H1 (cell line): ENCODE results near the gene ZRANB3. TPM values are rescaled to one million over a fixed set of nuclear protein-coding genes. Genes with fewer than 3 reads are reported as not detected.

Experiments
- CTCF ChIA-PET: fragments of 300-600 bp; sonication (Branson Sonifier 250); formaldehyde crosslinking; loops from one replicate; lab custom pipeline; 2021; ENCODE audit not compliant: partially characterized antibody; lab: Charles Lee
- POLR2A ChIA-PET: fragments of 300-600 bp; sonication (Branson Sonifier 250); formaldehyde crosslinking; loops from one replicate; lab custom pipeline; 2021; ENCODE audit warnings: inconsistent platforms; ENCODE audit not compliant: partially characterized antibody; lab: Charles Lee
- DNase-seq, 2 experiments: peaks; one replicate each; pipeline versions ENCODE4 v3.0.0 to v3.0.0-alpha.2; 2010 to 2022; ENCODE audit warnings: low spot score in 2 of 2, low read depth in 1 of 2, mixed read lengths in 1 of 2
- FAIRE-seq: peaks from 2 replicates; lab custom pipeline; 2011; peaks lifted over from hg19 to GRCh38; lab: Jason Lieb, UNC
- H2AFZ ChIP-seq: 2 replicates; pipeline ENCODE4 v1.8.1; 2012; ENCODE audit warnings: low read length, inconsistent platforms
- H2AK5ac ChIP-seq: 2 replicates; pipeline ENCODE4 v1.6.1; 2013; ENCODE audit warnings: low read depth, low read length
- H2BK120ac ChIP-seq: replicated peaks from 2 replicates; pipeline ENCODE3; 2013; ENCODE audit warnings: low read depth, low read length, inconsistent platforms
- H2BK12ac ChIP-seq: 2 replicates; pipeline ENCODE4 v1.6.1; 2013; ENCODE audit warnings: low read depth, low read length
- H2BK15ac ChIP-seq: 2 replicates; pipeline ENCODE4 v1.6.1; 2013; ENCODE audit warnings: low read length
- H2BK20ac ChIP-seq: 2 replicates; pipeline ENCODE4 v1.6.1; 2013; ENCODE audit warnings: low read length
- H2BK5ac ChIP-seq: 2 replicates; pipeline ENCODE4 v1.6.1; 2013; ENCODE audit warnings: low read depth, low read length
- H3K14ac ChIP-seq: 2 replicates; pipeline ENCODE4 v1.6.1; 2013; ENCODE audit warnings: inconsistent platforms; ENCODE audit not compliant: insufficient read length
- H3K18ac ChIP-seq: 2 replicates; pipeline ENCODE4 v1.6.1; 2013; ENCODE audit warnings: low read length; ENCODE audit errors: extremely low read depth
- H3K23ac ChIP-seq: 2 replicates; pipeline ENCODE4 v1.6.1; 2013; ENCODE audit warnings: inconsistent platforms; ENCODE audit not compliant: insufficient read length
- H3K23me2 ChIP-seq: 2 replicates; pipeline ENCODE4 v1.6.1; 2013; ENCODE audit warnings: low read depth, low read length
- H3K27ac ChIP-seq: 2 replicates; pipeline ENCODE4 v1.6.1; 2011; ENCODE audit warnings: low read depth, low read length, inconsistent platforms
- H3K27me3 ChIP-seq, 4 experiments: replicated peaks in 1 of 4; 1 replicate in 1 of 4; 2 replicates in 3 of 4; pipeline versions ENCODE4 v1.6.1 to v1.8.1; 2011 to 2013; ENCODE audit warnings: low read length in 3 of 4, mild to moderate bottlenecking in 3 of 4, inconsistent platforms in 2 of 4, mixed read lengths in 2 of 4, moderate library complexity in 1 of 4; ENCODE audit not compliant: control insufficient read depth in 3 of 4, insufficient read depth in 3 of 4; ENCODE audit errors: extremely low read depth in 1 of 4
- H3K36me3 ChIP-seq, 4 experiments: 2 replicates each; pipeline versions ENCODE4 v1.6.1 to v1.8.1; 2011 to 2013; ENCODE audit warnings: mild to moderate bottlenecking in 4 of 4, low read length in 3 of 4, moderate library complexity in 2 of 4, control low read depth in 1 of 4, inconsistent platforms in 1 of 4; ENCODE audit not compliant: insufficient read depth in 4 of 4, control insufficient read depth in 2 of 4
- H3K4ac ChIP-seq: replicated peaks from 2 replicates; pipeline ENCODE3; 2013; ENCODE audit warnings: low read length, low read depth, mixed read lengths, inconsistent platforms; ENCODE audit not compliant: insufficient read length
- H3K4me1 ChIP-seq, 4 experiments: replicated peaks in 1 of 4; 1 replicate in 1 of 4; 2 replicates in 3 of 4; pipeline versions ENCODE4 v1.6.1 to v1.8.1; 2011 to 2013; ENCODE audit warnings: low read length in 3 of 4, inconsistent platforms in 2 of 4, mixed read lengths in 1 of 4; ENCODE audit not compliant: insufficient read depth in 4 of 4, control insufficient read depth in 3 of 4
- H3K4me2 ChIP-seq, 2 experiments: 2 replicates each; pipeline versions ENCODE4 v1.6.1 to v1.8.1; 2011 to 2013; ENCODE audit warnings: low read depth in 2 of 2, low read length in 2 of 2, control low read depth in 1 of 2, inconsistent platforms in 1 of 2, mild to moderate bottlenecking in 1 of 2; ENCODE audit not compliant: insufficient read depth in 1 of 2
- H3K4me3 ChIP-seq, 4 experiments: fragments of 200-600, 300-600 bp in 1 of 4; sonication (generic), shearing (Covaris generic), sonication (Bioruptor Twin) in 1 of 4; 2 replicates each; pipeline versions ENCODE4 v1.5.1 to v1.8.1; 2011 to 2016; ENCODE audit warnings: low read length in 4 of 4, low read depth in 3 of 4, control low read depth in 2 of 4, inconsistent platforms in 2 of 4, mild to moderate bottlenecking in 2 of 4, mixed read lengths in 1 of 4, moderate library complexity in 1 of 4; ENCODE audit not compliant: insufficient read depth in 2 of 4; ENCODE audit errors: extremely low read depth in 1 of 4
- H3K56ac ChIP-seq: replicated peaks from 2 replicates; pipeline ENCODE3; 2013; ENCODE audit warnings: low read depth, mild to moderate bottlenecking, mixed read lengths, low read length, inconsistent platforms; ENCODE audit not compliant: insufficient read length
- H3K79me1 ChIP-seq: 2 replicates; pipeline ENCODE4 v1.6.1; 2013; ENCODE audit warnings: low read depth, low read length, control low read depth
- H3K79me2 ChIP-seq, 2 experiments: 2 replicates each; pipeline versions ENCODE4 v1.6.1 to v1.8.1; 2012 to 2013; ENCODE audit warnings: low read length in 2 of 2, mild to moderate bottlenecking in 2 of 2, inconsistent platforms in 1 of 2; ENCODE audit not compliant: insufficient read depth in 2 of 2, control insufficient read depth in 1 of 2
- H3K9ac ChIP-seq, 4 experiments: replicated peaks in 1 of 4; 1 replicate in 1 of 4; 2 replicates in 3 of 4; pipeline versions ENCODE4 v1.6.1 to v1.8.1; 2011 to 2013; ENCODE audit warnings: low read depth in 3 of 4, low read length in 3 of 4, control low read depth in 2 of 4, mild to moderate bottlenecking in 2 of 4, moderate library complexity in 2 of 4, inconsistent platforms in 1 of 4; ENCODE audit errors: extremely low read depth in 1 of 4
- H3K9me3 ChIP-seq, 2 experiments: 2 replicates each; pipeline versions ENCODE4 v1.6.1 to v1.8.1; 2012 to 2013; ENCODE audit warnings: mild to moderate bottlenecking in 2 of 2, moderate library complexity in 2 of 2, control low read depth in 1 of 2, inconsistent platforms in 1 of 2, low read depth in 1 of 2, low read length in 1 of 2, mixed read lengths in 1 of 2; ENCODE audit not compliant: insufficient read depth in 2 of 2
- H4K20me1 ChIP-seq, 2 experiments: replicated peaks in 1 of 2; 2 replicates each; pipeline versions ENCODE3 to v1.8.1; 2011 to 2013; ENCODE audit warnings: inconsistent platforms in 2 of 2, low read length in 2 of 2, mild to moderate bottlenecking in 1 of 2; ENCODE audit not compliant: insufficient read depth in 2 of 2, control insufficient read depth in 1 of 2
- H4K5ac ChIP-seq: 2 replicates; pipeline ENCODE4 v1.6.1; 2013; ENCODE audit warnings: low read length, low read depth, mixed read lengths, inconsistent platforms; ENCODE audit not compliant: insufficient read length
- H4K8ac ChIP-seq: 2 replicates; pipeline ENCODE4 v1.8.0; 2013; ENCODE audit warnings: mild to moderate bottlenecking, moderate library complexity, low read length, inconsistent platforms; ENCODE audit not compliant: insufficient read depth; ENCODE audit errors: extremely low read depth
- H4K91ac ChIP-seq: replicated peaks from 2 replicates; pipeline ENCODE3; 2013; ENCODE audit warnings: low read length, mixed read lengths, inconsistent platforms; ENCODE audit not compliant: insufficient read length
- BCL11A ChIP-seq, 2 experiments: IDR thresholded peaks; one replicate each; pipeline ENCODE4 v1.6.1; 2011; ENCODE audit warnings: low read depth in 2 of 2, low read length in 2 of 2, mild to moderate bottlenecking in 2 of 2
- FOSL1 ChIP-seq: IDR thresholded peaks from 2 replicates; pipeline ENCODE4 v1.6.1; 2011; ENCODE audit warnings: mild to moderate bottlenecking, low read depth, low read length, moderate library complexity; ENCODE audit not compliant: insufficient read depth
- GABPA ChIP-seq: IDR thresholded peaks from 2 replicates; pipeline ENCODE4 v1.6.1; 2011; ENCODE audit warnings: mild to moderate bottlenecking, low read length, moderate library complexity, borderline replicate concordance; ENCODE audit not compliant: insufficient read depth
- JUND ChIP-seq: IDR thresholded peaks from 2 replicates; pipeline ENCODE4 v1.6.1; 2011; ENCODE audit warnings: mild to moderate bottlenecking, improper control_type of control experiment, low read length
- RBBP5 ChIP-seq: IDR thresholded peaks from 2 replicates; pipeline ENCODE4 v1.7.1; 2012; ENCODE audit warnings: low read depth, mild to moderate bottlenecking, inconsistent platforms, low read length, moderate library complexity, borderline replicate concordance
- SRF ChIP-seq: IDR thresholded peaks from 2 replicates; pipeline ENCODE4 v1.6.1; 2011; ENCODE audit warnings: mild to moderate bottlenecking, low read depth, low read length, moderate library complexity
- TCF12 ChIP-seq: IDR thresholded peaks from 2 replicates; pipeline ENCODE4 v1.6.1; 2011; ENCODE audit warnings: low read depth, mild to moderate bottlenecking, low read length
- ZNF274 ChIP-seq: IDR thresholded peaks from 2 replicates; pipeline ENCODE4 v1.7.0; 2012; ENCODE audit warnings: low read length, borderline replicate concordance; ENCODE audit errors: extremely low read depth
- WGBS, 2 experiments: shearing (Covaris generic) in 1 of 2; methylation state at CpG; one replicate each; pipeline versions ENCODE4 v1.1.6 to v1.1.7; 2013 to 2015; ENCODE audit warnings: low lambda C conversion rate in 2 of 2, mixed read lengths in 2 of 2, inconsistent platforms in 1 of 2, low coverage in 1 of 2, missing lambda C conversion rate in 1 of 2; ENCODE audit not compliant: insufficient replicate concordance in 2 of 2, insufficient coverage in 1 of 2, insufficient read length in 1 of 2; ENCODE audit errors: extremely low coverage in 1 of 2, missing lambda C conversion rate in 1 of 2; 5-methylcytosine and 5-hydroxymethylcytosine counted together
- polyA plus RNA-seq, 7 experiments: library from polyadenylated mRNA; depleted of rRNA in 3 of 7; stranded (reverse) in 5 of 7; unstranded in 2 of 7; fragments of >200 nt in 5 of 7; fragments of 200-250 nt in 2 of 7; gene quantifications; 1 replicate in 5 of 7; 2 replicates in 1 of 7; 4 replicates in 1 of 7; pipeline versions ENCODE4 v1.2.1 to v1.2.3, GENCODE V29; 2011 to 2013; ENCODE audit warnings: missing spikeins in 2 of 7, mixed read lengths in 2 of 7
- total RNA-seq: library from RNA; stranded (reverse); fragmentation: NEBNext Ultra II Directional; extraction: Animal tissue kit (Norgen Biotek cat#: 25700); gene quantifications from 2 replicates; pipeline ENCODE4 v1.2.1, GENCODE V29; 2021

The ZRANB3 gene
- total and polyA plus RNA-seq, 2 of the 8 experiments (the other 6 are each of a cell fraction or from before 2014, with no cell fraction given), result 4.5 to 19.3 TPM

GRCh38 chr2:135164431-135164830 is 366.6 kb downstream of the ZRANB3 start:
- FAIRE-seq, result no peak
- Histone ChIP-seq H3K27me3 (peaks cover 0 to 1% (median 0%) of the 10 kb centered on the region in 4 experiments; a peak in 1 of 7 replicates), H3K14ac (no peak overlapping the region), H2BK5ac (no peak overlapping the region), H4K20me1 (no peaks in the 10 kb centered on the region), H3K18ac (no peak overlapping the region), H2AFZ (no peak overlapping the region), H3K23me2 (no peaks in the 10 kb centered on the region)
- POLR2A ChIA-PET, result no interaction called here
- no peak for TF ChIP-seq TCF12
- no peak for TF ChIP-seq SRF
- TF ChIP-seq GABPA, result no peak
- no peak for TF ChIP-seq RBBP5
- TF ChIP-seq FOSL1, result no peak
- no peak for TF ChIP-seq ZNF274
- TF ChIP-seq BCL11A (IDR thresholded peaks at IDR 0.05; ENCODE audit: low read depth in 2 of 2, low read length in 2 of 2), result no peak
- no peak for TF ChIP-seq JUND
- TF ChIP-seq, all 59 proteins: peak for 0
- H3K79me1 ChIP-seq, result no peaks in the 10 kb centered on the region
- H3K56ac ChIP-seq, result no peak overlapping the region
- H3K4me3 ChIP-seq, result no peak overlapping the region
- no peak overlapping the region for H2AK5ac ChIP-seq
- H3K9ac ChIP-seq, result no peak overlapping the region
- H2BK20ac ChIP-seq, result no peak overlapping the region
- no peak overlapping the region for H3K23ac ChIP-seq
- no peak overlapping the region for H4K5ac ChIP-seq
- no peak overlapping the region for H2BK15ac ChIP-seq
- H4K8ac ChIP-seq, result no peak overlapping the region
- H3K36me3 ChIP-seq, result peaks cover 3 to 47% (median 18%) of the 10 kb centered on the region in 4 experiments; a peak in 7 of 8 replicates
- no peak overlapping the region for H2BK120ac ChIP-seq
- H3K4me2 ChIP-seq, result no peak overlapping the region
- H3K4ac ChIP-seq, result no peak overlapping the region
- 90% methylated on average over 3 of the region's 3 CpGs; no CpG with 5 or more reads in 1 of the 2 experiments for WGBS, 2 experiments
- no peak overlapping the region for H3K27ac ChIP-seq
- no peaks in the 10 kb centered on the region for H3K79me2 ChIP-seq
- DNase-seq, result no peak
- H3K4me1 ChIP-seq, result peaks cover 0 to 3% (median 0%) of the 10 kb centered on the region in 4 experiments; a peak in 2 of 7 replicates
- H2BK12ac ChIP-seq, result no peak overlapping the region
- H4K91ac ChIP-seq, result no peak overlapping the region
- H3K9me3 ChIP-seq, result no peaks in the 10 kb centered on the region
- CTCF ChIA-PET, result interaction anchor here (0.7 to 1.0 kb wide), 3 partner anchors 67 to 170 kb away, joined by 3 read pairs; no protein-coding TSS in a partner anchor
